H9 (cell line): ENCODE measurements around the gene KRT86. TPM values are rescaled to one million over a fixed set of nuclear protein-coding genes. Genes with fewer than 3 reads are reported as not detected.

Experiments used
- DNase-seq: peaks from one replicate; pipeline ENCODE4 v3.0.0-alpha.2; 2017
- H2AFZ ChIP-seq: one replicate; pipeline ENCODE4 v1.6.1; 2013; ENCODE audit warnings: mild to moderate bottlenecking, low read length, control low read depth, moderate library complexity
- H2AK5ac ChIP-seq: 2 replicates; pipeline ENCODE4 v1.6.1; 2013; ENCODE audit warnings: low read length, control low read depth, mixed read lengths; ENCODE audit not compliant: insufficient read length
- H2BK120ac ChIP-seq: one replicate; pipeline ENCODE4 v1.6.1; 2013; ENCODE audit warnings: low read depth, mild to moderate bottlenecking, low read length, control low read depth, inconsistent platforms; ENCODE audit not compliant: poor library complexity, severe bottlenecking
- H2BK12ac ChIP-seq: 2 replicates; pipeline ENCODE4 v1.6.1; 2013; ENCODE audit warnings: low read length, control low read depth, mixed read lengths, low read depth; ENCODE audit not compliant: insufficient read length
- H2BK15ac ChIP-seq: 2 replicates; pipeline ENCODE4 v1.6.1; 2013; ENCODE audit warnings: low read depth, low read length, control low read depth
- H2BK20ac ChIP-seq: one replicate; pipeline ENCODE4 v1.6.1; 2013; ENCODE audit warnings: low read depth, mild to moderate bottlenecking, low read length, control low read depth, inconsistent platforms; ENCODE audit not compliant: poor library complexity, severe bottlenecking
- H2BK5ac ChIP-seq: 2 replicates; pipeline ENCODE4 v1.6.1; 2013; ENCODE audit warnings: low read length, control low read depth, mixed read lengths; ENCODE audit not compliant: insufficient read length
- H3K14ac ChIP-seq: 2 replicates; pipeline ENCODE4 v1.6.1; 2013; ENCODE audit warnings: low read length, control low read depth; ENCODE audit not compliant: insufficient read depth
- H3K18ac ChIP-seq: 2 replicates; pipeline ENCODE4 v1.6.1; 2013; ENCODE audit warnings: low read depth, mild to moderate bottlenecking, mixed read lengths, low read length, control low read depth; ENCODE audit not compliant: insufficient read length
- H3K23ac ChIP-seq: 2 replicates; pipeline ENCODE4 v1.6.1; 2013; ENCODE audit warnings: low read length, control low read depth, mixed read lengths, low read depth; ENCODE audit not compliant: insufficient read length
- H3K23me2 ChIP-seq: 2 replicates; pipeline ENCODE4 v1.6.1; 2013; ENCODE audit warnings: low read depth, mild to moderate bottlenecking, mixed read lengths, low read length, control low read depth; ENCODE audit not compliant: insufficient read length, poor library complexity, severe bottlenecking
- H3K27ac ChIP-seq: 2 replicates; pipeline ENCODE4 v1.5.1; 2013; ENCODE audit warnings: low read length, control low read depth, mixed read lengths, low read depth; ENCODE audit not compliant: insufficient read length
- H3K27me3 ChIP-seq: 2 replicates; pipeline ENCODE4 v1.6.1; 2013; ENCODE audit warnings: low read length, control low read depth, inconsistent platforms; ENCODE audit not compliant: insufficient read depth
- H3K4ac ChIP-seq: 2 replicates; pipeline ENCODE4 v1.6.1; 2013; ENCODE audit warnings: low read depth, mild to moderate bottlenecking, control low read depth, inconsistent platforms, low read length, moderate library complexity
- H3K4me1 ChIP-seq: 2 replicates; pipeline ENCODE4 v1.6.1; 2013; ENCODE audit warnings: low read length, control low read depth, inconsistent platforms; ENCODE audit not compliant: insufficient read depth
- H3K4me2 ChIP-seq: 2 replicates; pipeline ENCODE4 v1.6.1; 2013; ENCODE audit warnings: low read length, control low read depth, mixed read lengths; ENCODE audit not compliant: insufficient read length, insufficient read depth
- H3K56ac ChIP-seq: 2 replicates; pipeline ENCODE4 v1.6.1; 2013; ENCODE audit warnings: low read depth, mild to moderate bottlenecking, mixed read lengths, low read length, control low read depth; ENCODE audit not compliant: insufficient read length
- H3K79me1 ChIP-seq: 2 replicates; pipeline ENCODE4 v1.6.1; 2013; ENCODE audit warnings: low read depth, mild to moderate bottlenecking, moderate library complexity, low read length, control low read depth, inconsistent platforms; ENCODE audit not compliant: insufficient read depth, poor library complexity, severe bottlenecking
- H3K79me2 ChIP-seq: 2 replicates; pipeline ENCODE4 v1.6.1; 2013; ENCODE audit warnings: low read length, control low read depth, inconsistent platforms; ENCODE audit not compliant: insufficient read depth
- H3K9ac ChIP-seq: 2 replicates; pipeline ENCODE4 v1.6.1; 2013; ENCODE audit warnings: low read length, control low read depth, mixed read lengths; ENCODE audit not compliant: insufficient read length; ENCODE audit errors: extremely low read depth
- H3K9me3 ChIP-seq: one replicate; pipeline ENCODE4 v1.6.1; 2013; ENCODE audit warnings: low read depth, low read length, inconsistent platforms; ENCODE audit not compliant: control insufficient read depth
- H3T11ph ChIP-seq: one replicate; pipeline ENCODE4 v1.6.1; 2013; ENCODE audit warnings: mild to moderate bottlenecking, low read length, control low read depth, inconsistent platforms
- H4K20me1 ChIP-seq: one replicate; pipeline ENCODE4 v1.6.1; 2013; ENCODE audit not compliant: control insufficient read depth, insufficient read length, insufficient read depth
- H4K5ac ChIP-seq: 2 replicates; pipeline ENCODE4 v1.6.1; 2013; ENCODE audit warnings: low read depth, mild to moderate bottlenecking, mixed read lengths, low read length, control low read depth; ENCODE audit not compliant: insufficient read length
- H4K8ac ChIP-seq: replicated peaks from 2 replicates; pipeline ENCODE4 v1.6.1; 2013; ENCODE audit warnings: low read length, control low read depth, mixed read lengths, low read depth; ENCODE audit not compliant: insufficient read length
- H4K91ac ChIP-seq: 2 replicates; pipeline ENCODE4 v1.6.1; 2013; ENCODE audit warnings: low read depth, mild to moderate bottlenecking, moderate library complexity, mixed read lengths, low read length, control low read depth; ENCODE audit not compliant: insufficient read length
- H3K27ac Mint-ChIP-seq, 3 experiments: 2 replicates in 2 of 3; 3 replicates in 1 of 3; pipeline ENCODE4 v1.8.0; 2020 to 2021; ENCODE audit warnings: mixed read lengths in 3 of 3, mild to moderate bottlenecking in 1 of 3, moderate library complexity in 1 of 3
- H3K27me3 Mint-ChIP-seq: 2 replicates; pipeline ENCODE4 v1.8.0; 2021; ENCODE audit warnings: low read depth, mild to moderate bottlenecking, moderate library complexity, mixed read lengths
- H3K36me3 Mint-ChIP-seq, 3 experiments: 2 replicates in 2 of 3; 3 replicates in 1 of 3; pipeline ENCODE4 v1.8.0; 2020 to 2021; ENCODE audit warnings: low read depth in 3 of 3, mixed read lengths in 3 of 3; ENCODE audit not compliant: insufficient read depth in 1 of 3
- H3K4me1 Mint-ChIP-seq, 2 experiments: 2 replicates each; pipeline ENCODE4 v1.8.0; 2020; ENCODE audit warnings: mixed read lengths in 2 of 2
- H3K4me3 Mint-ChIP-seq, 2 experiments: 2 replicates in 1 of 2; 3 replicates in 1 of 2; pipeline ENCODE4 v1.8.0; 2020 to 2021; ENCODE audit warnings: mild to moderate bottlenecking in 2 of 2, mixed read lengths in 2 of 2, moderate library complexity in 1 of 2
- H3K9me3 Mint-ChIP-seq, 2 experiments: 2 replicates in 1 of 2; 3 replicates in 1 of 2; pipeline ENCODE4 v1.8.0; 2020; ENCODE audit warnings: mild to moderate bottlenecking in 2 of 2, mixed read lengths in 2 of 2, moderate library complexity in 1 of 2
- WGBS: extraction: QIAGEN DNeasy Blood & Tissue Kit; methylation state at CpG from one replicate; pipeline ENCODE4 v1.1.7; 2013; ENCODE audit warnings: missing lambda C conversion rate, low lambda C conversion rate, mixed read lengths; ENCODE audit not compliant: insufficient read length; ENCODE audit errors: extremely low coverage; 5-methylcytosine and 5-hydroxymethylcytosine counted together
- total RNA-seq: library from RNA; stranded (reverse); gene quantifications from 2 replicates; pipeline ENCODE4 v1.2.1, GENCODE V29; 2021
- TF ChIP-seq, protein P1 (sequence below): fragments of 200-600 bp; sonication (generic); conservative IDR thresholded peaks from 3 replicates; pipeline ENCODE4 v1.8.0; 2021; ENCODE audit warnings: antibody characterized with exemption, mild to moderate bottlenecking

The KRT86 gene
- total RNA-seq, 1 experiment from 2014 or later = not detected

DNA sequence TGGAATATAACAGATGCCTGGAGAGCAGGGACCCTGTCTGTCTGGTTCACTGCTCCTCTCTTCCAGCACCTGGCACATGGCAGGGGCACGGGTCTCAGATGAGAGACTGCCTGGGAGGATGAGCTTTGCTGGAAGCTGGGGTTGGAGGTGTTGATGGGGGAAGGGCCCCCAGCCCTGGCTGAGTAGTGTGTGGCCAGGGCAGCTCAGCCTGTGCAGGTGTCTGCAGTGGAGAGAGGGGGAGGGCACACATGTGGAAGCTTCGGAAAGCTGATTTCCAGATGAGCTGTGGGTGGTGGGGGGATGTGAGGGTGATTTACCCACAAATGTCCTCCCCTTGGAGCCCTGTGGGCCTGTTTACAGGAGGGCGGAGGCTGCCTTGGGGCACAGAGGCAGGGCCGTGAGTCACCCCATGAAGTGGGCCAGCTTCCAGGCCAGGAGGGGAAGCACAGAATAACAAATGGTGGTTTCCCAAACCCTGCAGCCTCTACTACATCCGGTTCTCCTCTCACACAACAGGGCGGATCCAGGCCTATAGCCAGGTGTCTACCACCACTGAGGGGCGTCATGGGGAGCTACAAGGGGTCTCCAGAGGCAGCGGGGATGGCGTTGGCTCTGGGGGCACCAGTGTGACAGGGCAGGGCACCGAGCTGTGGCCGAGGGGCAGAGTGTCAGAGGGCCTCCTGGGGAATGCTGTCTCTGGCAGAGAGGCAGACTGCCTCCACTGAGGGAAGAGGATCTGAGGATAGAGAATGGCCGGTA lies 30.4 kb upstream of the KRT86 start:
- Histone ChIP-seq H2AK5ac (no peak overlapping the region), H3K14ac (no peak overlapping the region; the same call in 1 of the 2 replicates), H2BK15ac (no peak overlapping the region), H3K9ac (no peak overlapping the region), H4K8ac (no peak overlapping the region), H3K23ac (no peak overlapping the region), H2AFZ (no peak overlapping the region), H3K4me1 (peaks cover 5% of the 10 kb centered on the region; the same call in 1 of the 2 replicates), H4K91ac (no peak overlapping the region), H3K27me3 (no peaks in the 10 kb centered on the region; the same call in 1 of the 2 replicates), H2BK20ac (no peak overlapping the region), H3K23me2 (no peaks in the 10 kb centered on the region), H3K18ac (no peak overlapping the region), H3K27ac (no peak overlapping the region), H2BK12ac (no peak overlapping the region), H3K9me3 (no peaks in the 10 kb centered on the region), H3K4ac (no peak overlapping the region), H3K56ac (no peak overlapping the region), H2BK120ac (no peak overlapping the region), H3K79me1 (no peaks in the 10 kb centered on the region), H3K4me2 (no peak overlapping the region), H4K20me1 (no peaks in the 10 kb centered on the region), H4K5ac (no peak overlapping the region), H2BK5ac (no peak overlapping the region), H3K79me2 (no peaks in the 10 kb centered on the region), H3T11ph (no peak overlapping the region)
- DNase-seq = no peak
- no CpG with 5 or more reads among the region's 12 CpGs for WGBS
- Mint-ChIP-seq H3K27ac (peak overlapping the region; percentile 52 to 66 (median 58); a peak in 4 of 7 replicates), H3K4me1 (peaks cover 27 to 31% of the 10 kb centered on the region in 2 experiments), H3K9me3 (no peaks in the 10 kb centered on the region), H3K27me3 (peaks cover 27% of the 10 kb centered on the region), H3K4me3 (no peak overlapping the region), H3K36me3 (peaks cover 0 to 25% (median 2%) of the 10 kb centered on the region in 3 experiments; a peak in 3 of 7 replicates)
- TF ChIP-seq, protein P1, sequence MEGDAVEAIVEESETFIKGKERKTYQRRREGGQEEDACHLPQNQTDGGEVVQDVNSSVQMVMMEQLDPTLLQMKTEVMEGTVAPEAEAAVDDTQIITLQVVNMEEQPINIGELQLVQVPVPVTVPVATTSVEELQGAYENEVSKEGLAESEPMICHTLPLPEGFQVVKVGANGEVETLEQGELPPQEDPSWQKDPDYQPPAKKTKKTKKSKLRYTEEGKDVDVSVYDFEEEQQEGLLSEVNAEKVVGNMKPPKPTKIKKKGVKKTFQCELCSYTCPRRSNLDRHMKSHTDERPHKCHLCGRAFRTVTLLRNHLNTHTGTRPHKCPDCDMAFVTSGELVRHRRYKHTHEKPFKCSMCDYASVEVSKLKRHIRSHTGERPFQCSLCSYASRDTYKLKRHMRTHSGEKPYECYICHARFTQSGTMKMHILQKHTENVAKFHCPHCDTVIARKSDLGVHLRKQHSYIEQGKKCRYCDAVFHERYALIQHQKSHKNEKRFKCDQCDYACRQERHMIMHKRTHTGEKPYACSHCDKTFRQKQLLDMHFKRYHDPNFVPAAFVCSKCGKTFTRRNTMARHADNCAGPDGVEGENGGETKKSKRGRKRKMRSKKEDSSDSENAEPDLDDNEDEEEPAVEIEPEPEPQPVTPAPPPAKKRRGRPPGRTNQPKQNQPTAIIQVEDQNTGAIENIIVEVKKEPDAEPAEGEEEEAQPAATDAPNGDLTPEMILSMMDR = no peak
